ENCODE data around the gene RNU7-1. TPM values are rescaled to one million over a fixed set of nuclear protein-coding genes. Genes with fewer than 3 reads are reported as not detected.

The RNU7-1 gene
- total RNA-seq, 1 donor from 2014 or later: not detected

DNA sequence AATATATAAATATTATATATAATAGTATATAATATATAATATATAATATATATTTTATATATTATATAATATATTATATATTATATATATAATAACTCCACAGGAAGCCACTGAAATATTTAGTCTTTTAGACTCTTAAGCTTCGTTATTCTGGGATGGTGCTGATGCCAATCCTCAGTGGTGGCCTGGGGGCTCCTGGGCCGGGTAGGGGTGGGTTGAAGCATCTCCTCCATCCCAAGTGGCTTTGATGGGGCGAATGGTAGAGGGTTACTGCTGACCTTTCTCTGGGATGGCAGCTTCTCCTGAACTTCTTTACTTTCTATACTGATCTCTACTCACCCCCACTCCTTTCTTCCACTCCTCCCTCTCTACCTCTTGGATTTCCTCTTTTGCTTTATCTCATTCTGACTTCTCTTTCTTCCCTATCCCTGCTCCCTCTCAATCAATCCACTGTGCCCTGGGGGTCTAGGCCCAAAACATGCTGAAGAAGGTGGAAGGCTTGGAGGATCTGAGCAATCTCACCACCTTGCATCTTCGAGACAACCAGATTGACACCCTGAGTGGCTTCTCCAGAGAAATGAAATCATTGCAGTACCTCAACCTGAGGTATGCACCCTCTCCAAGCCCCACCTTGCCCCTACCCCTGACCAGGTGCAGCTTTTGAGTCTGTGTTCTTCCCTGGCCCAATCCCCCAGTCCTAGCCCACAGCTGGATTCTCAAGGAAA lies 34.0 kb upstream of the RNU7-1 start:
- H3K27ac ChIP-seq: no peak overlapping the region
- intact Hi-C loops (cut with DNase I): no loop called here
- peaks cover 0 to 4% of the 10 kb centered on the region in 2 donors for H3K36me3 ChIP-seq
- no peak for DNase-seq (ENCODE audit: low spot score in 2 of 2)
- H3K9me3 ChIP-seq: no peaks in the 10 kb centered on the region
- TF ChIP-seq, protein P1, sequence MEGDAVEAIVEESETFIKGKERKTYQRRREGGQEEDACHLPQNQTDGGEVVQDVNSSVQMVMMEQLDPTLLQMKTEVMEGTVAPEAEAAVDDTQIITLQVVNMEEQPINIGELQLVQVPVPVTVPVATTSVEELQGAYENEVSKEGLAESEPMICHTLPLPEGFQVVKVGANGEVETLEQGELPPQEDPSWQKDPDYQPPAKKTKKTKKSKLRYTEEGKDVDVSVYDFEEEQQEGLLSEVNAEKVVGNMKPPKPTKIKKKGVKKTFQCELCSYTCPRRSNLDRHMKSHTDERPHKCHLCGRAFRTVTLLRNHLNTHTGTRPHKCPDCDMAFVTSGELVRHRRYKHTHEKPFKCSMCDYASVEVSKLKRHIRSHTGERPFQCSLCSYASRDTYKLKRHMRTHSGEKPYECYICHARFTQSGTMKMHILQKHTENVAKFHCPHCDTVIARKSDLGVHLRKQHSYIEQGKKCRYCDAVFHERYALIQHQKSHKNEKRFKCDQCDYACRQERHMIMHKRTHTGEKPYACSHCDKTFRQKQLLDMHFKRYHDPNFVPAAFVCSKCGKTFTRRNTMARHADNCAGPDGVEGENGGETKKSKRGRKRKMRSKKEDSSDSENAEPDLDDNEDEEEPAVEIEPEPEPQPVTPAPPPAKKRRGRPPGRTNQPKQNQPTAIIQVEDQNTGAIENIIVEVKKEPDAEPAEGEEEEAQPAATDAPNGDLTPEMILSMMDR (IDR thresholded peaks at IDR 0.05): no peak
- H3K27me3 ChIP-seq: no peaks in the 10 kb centered on the region
- H3K4me1 ChIP-seq: peaks cover 4 to 5% of the 10 kb centered on the region in 2 donors
- no peak overlapping the region for H3K4me3 ChIP-seq

DNA sequence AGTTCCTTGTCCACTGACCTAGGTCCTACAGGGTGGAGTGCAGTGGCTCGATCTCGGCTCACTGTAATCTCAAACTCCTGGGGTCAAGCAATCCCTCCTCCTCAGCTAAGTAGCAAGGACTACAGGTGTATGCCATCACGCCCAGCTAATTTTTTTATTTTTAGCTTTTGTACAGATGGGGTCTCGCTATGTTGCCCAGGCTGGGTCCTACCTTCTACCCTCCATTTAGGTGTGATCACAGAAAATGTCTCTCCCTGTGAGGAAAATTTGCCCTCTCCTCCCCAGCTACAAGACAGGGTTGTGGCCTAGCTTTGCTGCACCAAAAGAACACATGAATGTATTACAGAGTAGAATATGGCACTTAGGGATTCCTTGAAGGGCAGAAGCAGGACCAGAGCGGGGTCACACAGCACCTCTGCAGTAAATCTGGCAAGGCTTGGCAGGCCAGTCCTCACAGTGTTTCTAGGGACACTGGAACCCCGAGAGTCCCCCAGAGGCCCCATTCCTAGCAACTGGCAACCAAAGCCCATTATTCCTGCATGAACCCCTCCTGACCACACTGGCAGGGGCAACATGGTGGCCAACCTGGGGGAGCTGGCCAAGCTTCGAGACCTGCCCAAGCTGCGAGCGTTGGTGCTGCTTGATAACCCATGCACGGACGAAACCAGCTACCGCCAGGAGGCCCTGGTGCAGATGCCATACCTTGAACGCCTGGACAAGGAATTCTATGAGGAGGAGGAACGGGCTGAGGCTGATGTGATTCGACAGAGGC lies 31.3 kb upstream of the RNU7-1 start:
- TF ChIP-seq, protein P1 (IDR thresholded peaks at IDR 0.05): no peak
- H3K9me3 ChIP-seq: no peaks in the 10 kb centered on the region
- peaks cover 4 to 11% of the 10 kb centered on the region in 2 donors for H3K4me1 ChIP-seq
- H3K27ac ChIP-seq: peak overlapping the region in 1 of 2 donors; percentile 40
- H3K36me3 ChIP-seq: peaks cover 1 to 10% of the 10 kb centered on the region in 2 donors
- intact Hi-C loops (cut with DNase I): no loop called here
- no peak overlapping the region for H3K4me3 ChIP-seq
- no peak for DNase-seq (ENCODE audit: low spot score in 2 of 2)
- no peaks in the 10 kb centered on the region for H3K27me3 ChIP-seq

DNA sequence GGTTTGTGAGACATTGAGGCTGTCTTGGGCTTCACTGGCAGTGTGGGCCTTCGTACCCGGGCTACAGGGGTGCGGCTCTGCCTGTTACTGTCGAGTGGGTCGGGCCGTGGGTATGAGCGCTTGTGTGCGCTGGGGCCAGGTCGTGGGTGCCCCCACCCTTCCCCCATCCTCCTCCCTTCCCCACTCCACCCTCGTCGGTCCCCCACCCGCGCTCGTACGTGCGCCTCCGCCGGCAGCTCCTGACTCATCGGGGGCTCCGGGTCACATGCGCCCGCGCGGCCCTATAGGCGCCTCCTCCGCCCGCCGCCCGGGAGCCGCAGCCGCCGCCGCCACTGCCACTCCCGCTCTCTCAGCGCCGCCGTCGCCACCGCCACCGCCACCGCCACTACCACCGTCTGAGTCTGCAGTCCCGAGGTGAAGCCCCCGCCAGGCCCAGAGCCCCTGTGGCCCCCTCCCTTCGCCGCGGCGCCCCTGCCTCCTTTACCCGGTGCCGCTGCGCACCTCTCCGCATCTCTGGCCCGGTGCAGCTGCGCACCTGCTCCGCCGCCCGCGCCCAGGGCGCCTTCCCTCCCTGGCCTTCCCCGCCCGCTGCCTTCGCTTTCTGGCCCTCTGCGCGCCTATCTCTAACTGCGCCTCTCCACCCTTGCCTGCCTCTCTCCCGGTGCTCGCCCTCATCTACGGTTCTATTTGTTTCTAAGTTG lies 29.2 kb upstream of the RNU7-1 start, which contains the start of gene ENO2:
Gene ENO2, plus strand, starts transcription at position 335 of the 701 bp plus-strand sequence. CDS start 1,253 bp downstream, outside the sequence.
- no peaks in the 10 kb centered on the region for H3K9me3 ChIP-seq
- intact Hi-C loops (cut with DNase I): no loop called here
- TF ChIP-seq, protein P1 (IDR thresholded peaks at IDR 0.05): no peak
- peaks cover 4 to 11% of the 10 kb centered on the region in 2 donors for H3K4me1 ChIP-seq
- H3K27me3 ChIP-seq: no peaks in the 10 kb centered on the region
- peak within 1 kb of the TSS; percentile 90 to 94 for H3K27ac ChIP-seq
- H3K36me3 ChIP-seq: peaks cover 5 to 18% of the 10 kb centered on the region in 2 donors
- peak within 1 kb of the TSS; percentile 81 to 89 for H3K4me3 ChIP-seq
- peak; percentile 51 to 92 for DNase-seq (ENCODE audit: low spot score in 2 of 2)

DNA sequence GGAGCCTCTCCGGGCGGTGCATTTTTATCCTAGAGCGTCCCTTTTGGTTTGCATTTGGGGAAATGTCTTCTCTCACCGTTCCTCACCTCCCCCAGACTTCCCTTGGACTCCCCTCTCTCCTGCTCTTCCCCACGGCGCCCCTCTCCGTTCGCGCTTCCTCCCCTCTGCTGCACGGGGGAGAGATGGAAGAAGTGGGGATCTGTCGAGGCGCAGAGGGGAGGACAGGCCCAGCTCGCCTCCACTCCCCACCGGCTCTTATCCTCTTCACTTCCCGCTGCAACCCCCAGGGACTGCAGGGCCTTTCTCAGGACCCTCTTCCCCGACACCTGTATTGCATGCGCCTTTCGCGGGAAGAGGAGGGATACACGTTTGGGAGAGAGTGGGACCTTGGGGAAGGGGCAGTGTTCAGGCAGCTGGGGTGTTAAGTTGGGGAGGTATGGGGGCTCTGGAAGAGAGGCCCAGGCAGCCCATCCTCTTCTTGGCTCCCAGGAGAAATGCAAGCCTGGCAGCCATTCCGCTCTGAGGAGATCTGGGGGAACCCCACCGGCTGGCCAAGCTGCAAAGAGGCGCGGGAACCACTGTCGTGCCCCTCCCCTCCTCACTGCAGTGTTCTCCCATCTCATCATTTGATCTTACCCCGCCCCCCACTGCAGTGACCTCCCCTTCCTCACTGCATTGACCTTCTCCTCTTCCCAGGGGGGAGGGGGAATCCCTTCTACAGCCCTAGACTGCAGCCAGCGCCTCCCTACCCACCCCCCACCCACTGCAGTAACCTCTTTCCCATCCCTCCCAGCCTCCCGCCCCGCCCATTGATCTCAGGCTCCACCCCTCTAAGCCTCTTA lies 28.4 kb upstream of the RNU7-1 start:
- Histone ChIP-seq H3K36me3 (peaks cover 5 to 18% of the 10 kb centered on the region in 2 donors), H3K9me3 (no peaks in the 10 kb centered on the region), H3K27ac (peak overlapping the region; percentile 90 to 94), H3K4me1 (peaks cover 4 to 11% of the 10 kb centered on the region in 2 donors), H3K27me3 (no peaks in the 10 kb centered on the region), H3K4me3 (peak overlapping the region; percentile 81 to 89)
- intact Hi-C loops (cut with DNase I): no loop called here
- TF ChIP-seq, protein P1 (IDR thresholded peaks at IDR 0.05): no peak
- DNase-seq (ENCODE audit: low spot score in 2 of 2): no peak
